Smooth muscle cell of the pulmonary artery (primary cell): ENCODE results near the gene TRIM51. TPM values are rescaled to one million over a fixed set of nuclear protein-coding genes. Genes with fewer than 3 reads are reported as not detected.

Experiments used
- total RNA-seq: library from RNA; depleted of rRNA; stranded (reverse); fragments of >200 nt; gene quantifications from 2 replicates; pipeline ENCODE4 v1.2.3, GENCODE V29; 2014

The TRIM51 gene, protein sequence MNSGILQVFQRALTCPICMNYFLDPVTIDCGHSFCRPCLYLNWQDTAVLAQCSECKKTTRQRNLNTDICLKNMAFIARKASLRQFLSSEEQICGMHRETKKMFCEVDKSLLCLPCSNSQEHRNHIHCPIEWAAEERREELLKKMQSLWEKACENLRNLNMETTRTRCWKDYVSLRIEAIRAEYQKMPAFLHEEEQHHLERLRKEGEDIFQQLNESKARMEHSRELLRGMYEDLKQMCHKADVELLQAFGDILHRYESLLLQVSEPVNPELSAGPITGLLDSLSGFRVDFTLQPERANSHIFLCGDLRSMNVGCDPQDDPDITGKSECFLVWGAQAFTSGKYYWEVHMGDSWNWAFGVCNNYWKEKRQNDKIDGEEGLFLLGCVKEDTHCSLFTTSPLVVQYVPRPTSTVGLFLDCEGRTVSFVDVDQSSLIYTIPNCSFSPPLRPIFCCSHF
- total RNA-seq = not detected in 2 replicates

DNA sequence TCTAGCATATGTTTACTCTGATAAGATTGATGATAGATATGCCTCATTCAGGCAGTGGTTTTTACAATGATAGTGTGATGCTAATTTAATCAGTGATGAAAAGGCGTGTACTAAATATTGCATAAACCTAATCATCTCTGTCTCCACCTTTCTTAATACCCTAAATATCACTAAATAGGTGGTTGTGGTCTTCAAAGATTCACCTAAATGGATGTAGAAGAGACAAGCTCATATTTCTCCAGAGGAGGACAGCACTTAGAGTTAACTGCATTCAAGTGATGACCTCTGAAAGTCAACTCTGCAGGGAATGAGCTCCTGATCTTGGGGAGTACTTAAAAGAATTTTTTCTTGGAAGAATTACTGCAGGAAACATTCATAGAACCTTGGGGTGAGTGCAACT lies at the start of gene TRIM51:
TRIM51 (plus strand) TSS at position 301 of the 400 bp plus-strand sequence. CDS start 2,132 bp downstream, outside the sequence.

DNA sequence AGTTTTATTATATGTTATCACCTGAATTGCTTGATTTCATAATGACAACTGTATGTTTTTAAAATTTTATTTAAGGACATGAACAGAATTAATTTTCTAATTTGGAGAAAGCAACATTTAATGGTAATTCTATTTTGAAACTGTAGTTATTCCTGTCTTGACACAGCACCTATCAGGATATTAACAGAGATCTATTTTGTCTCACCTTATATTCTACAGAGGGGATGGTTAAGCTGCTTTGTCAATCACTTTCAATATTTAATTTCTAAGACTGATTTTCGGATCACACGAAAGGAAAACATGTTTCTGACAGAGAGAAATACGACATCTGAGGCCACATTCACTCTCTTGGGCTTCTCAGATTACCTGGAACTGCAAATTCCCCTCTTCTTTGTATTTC lies 44.6 kb upstream of the TRIM51 start, which contains the start of gene OR5D16:
OR5D16 (plus strand) TSS at position 301 of the 400 bp plus-strand sequence; CDS start at position 301, 0 bp downstream.

DNA sequence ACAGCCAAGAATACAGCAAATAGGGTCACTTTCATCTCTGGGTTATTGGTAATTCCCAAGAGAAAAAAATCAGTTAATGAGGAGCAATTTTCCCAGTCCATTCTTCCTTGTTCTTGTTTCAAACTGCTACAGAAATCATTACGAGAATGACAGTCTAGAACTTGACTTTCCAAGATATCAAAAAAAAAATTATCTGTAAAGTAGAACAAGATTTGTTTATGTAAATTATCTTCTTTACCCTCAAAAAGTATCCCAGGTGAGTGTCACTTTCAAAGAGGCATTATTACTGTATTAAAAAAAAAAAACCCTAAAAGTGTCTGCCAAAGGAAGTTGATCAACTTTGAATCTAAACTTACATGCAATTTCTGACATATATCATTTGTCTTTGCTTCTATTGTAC lies 31.4 kb downstream of the TRIM51 start, which contains the start of gene OR5W2:
OR5W2 (minus strand) TSS at position 101 of the 400 bp plus-strand sequence; CDS start at position 101, 0 bp downstream.

DNA sequence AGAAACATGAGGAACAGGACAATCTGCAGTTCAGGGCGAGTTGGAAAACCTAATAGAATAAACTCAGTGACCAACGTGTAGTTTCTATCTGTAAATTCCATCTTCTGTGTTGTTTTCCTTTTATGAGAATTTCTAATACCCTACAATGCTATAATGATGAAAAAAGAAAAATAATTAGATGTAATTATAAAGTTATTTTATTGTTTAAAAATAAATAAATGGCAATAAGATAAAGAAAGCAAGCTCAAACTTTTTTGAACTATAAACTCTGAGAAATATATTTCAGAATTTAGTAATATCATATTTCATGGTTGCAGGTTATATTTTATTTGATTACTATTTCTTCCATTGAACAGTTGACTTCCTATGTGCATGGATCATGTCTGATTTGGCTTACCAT lies 53.2 kb downstream of the TRIM51 start, which contains the start of gene OR5I1:
OR5I1 (minus strand) TSS at position 101 of the 400 bp plus-strand sequence; CDS start at position 101, 0 bp downstream.

Other genes starting within 250 kb of the TRIM51 start
- gene OR4P4, start 248.2 kb upstream of the TRIM51 start, total RNA-seq = not detected in 2 replicates
- not detected in 2 replicates for gene OR4S2, start 235.0 kb upstream of the TRIM51 start, total RNA-seq
- gene OR4C6, start 221.1 kb upstream of the TRIM51 start, total RNA-seq = not detected in 2 replicates
- gene OR5D13, start 109.9 kb upstream of the TRIM51 start, total RNA-seq = not detected in 2 replicates
- gene OR5D14, start 87.7 kb upstream of the TRIM51 start, total RNA-seq = not detected in 2 replicates
- not detected in 2 replicates for gene OR5L1, start 71.9 kb upstream of the TRIM51 start, total RNA-seq
- not detected in 2 replicates for gene OR5D18, start 63.7 kb upstream of the TRIM51 start, total RNA-seq
- gene OR5L2, start 56.1 kb upstream of the TRIM51 start, total RNA-seq = not detected in 2 replicates
- gene OR5D16, start 44.5 kb upstream of the TRIM51 start, total RNA-seq = not detected in 2 replicates
- not detected in 2 replicates for gene OR5W2, start 31.3 kb downstream of the TRIM51 start, total RNA-seq
- not detected in 2 replicates for gene OR5I1, start 53.1 kb downstream of the TRIM51 start, total RNA-seq
- gene OR10AG1, start 86.6 kb downstream of the TRIM51 start, total RNA-seq = not detected in 2 replicates
- gene OR5F1, start 111.3 kb downstream of the TRIM51 start, total RNA-seq = not detected in 2 replicates
- gene OR5AS1, start 144.4 kb downstream of the TRIM51 start, total RNA-seq = not detected in 2 replicates
- not detected in 2 replicates for gene OR8I2, start 210.0 kb downstream of the TRIM51 start, total RNA-seq
- not detected in 2 replicates for gene OR8H2, start 220.4 kb downstream of the TRIM51 start, total RNA-seq
- not detected in 2 replicates for gene OR8H3, start 239.1 kb downstream of the TRIM51 start, total RNA-seq